Measurements from ENCODE around the gene BRF1.
A peak's percentile ranks its signal among the peaks of the same experiment; 100 is the strongest.

Gene BRF1

DNA sequence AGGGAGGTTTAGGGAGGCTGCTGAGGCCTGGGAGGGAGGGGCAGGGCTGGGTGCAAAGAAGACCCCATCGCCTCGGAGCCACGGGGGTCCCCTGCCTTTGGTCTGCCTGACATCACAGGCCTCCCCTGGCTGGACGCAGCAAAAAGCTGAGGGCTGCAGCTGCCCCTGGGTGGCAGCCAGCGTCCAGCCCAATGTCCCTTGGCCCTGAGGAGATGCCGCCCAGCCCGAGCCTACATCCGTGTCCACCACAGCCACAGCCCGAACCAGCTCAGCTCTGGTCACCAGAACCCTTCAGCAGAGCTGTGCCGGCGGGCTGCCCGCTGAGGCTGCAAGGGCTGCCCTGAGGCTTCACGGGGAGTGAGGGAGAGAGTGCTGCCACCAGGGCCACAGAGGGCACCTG is 121.6 kb downstream of the BRF1 start:
- peaks cover 51% of the 10 kb centered on the region for H3K4me1 ChIP-seq (ENCODE audit: insufficient read depth, low read length, poor library complexity, severe bottlenecking)
- no peaks in the 10 kb centered on the region for H3K9me2 ChIP-seq (replicated peaks; ENCODE audit: low read depth, low read length)
- H3K9ac ChIP-seq (ENCODE audit: low read depth, low read length, poor library complexity, severe bottlenecking): peak overlapping the region; percentile 70
- H3K9me3 ChIP-seq (ENCODE audit: insufficient read depth, low read depth, low read length): no peaks in the 10 kb centered on the region
- H3F3A ChIP-seq (ENCODE audit: low read depth): no peaks in the 10 kb centered on the region
- peaks cover under 1% of the 10 kb centered on the region for H4K20me1 ChIP-seq (ENCODE audit: insufficient read depth, low read length, poor library complexity, severe bottlenecking)
- H3K27me3 ChIP-seq (ENCODE audit: insufficient read depth, low read length, poor library complexity, severe bottlenecking): no peaks in the 10 kb centered on the region
- H2AFZ ChIP-seq (ENCODE audit: low read length): no peak overlapping the region
- no peak for TF ChIP-seq EZH2phosphoT487 (IDR thresholded peaks at IDR 0.05; ENCODE audit: borderline replicate concordance)
- TF ChIP-seq, protein P1, sequence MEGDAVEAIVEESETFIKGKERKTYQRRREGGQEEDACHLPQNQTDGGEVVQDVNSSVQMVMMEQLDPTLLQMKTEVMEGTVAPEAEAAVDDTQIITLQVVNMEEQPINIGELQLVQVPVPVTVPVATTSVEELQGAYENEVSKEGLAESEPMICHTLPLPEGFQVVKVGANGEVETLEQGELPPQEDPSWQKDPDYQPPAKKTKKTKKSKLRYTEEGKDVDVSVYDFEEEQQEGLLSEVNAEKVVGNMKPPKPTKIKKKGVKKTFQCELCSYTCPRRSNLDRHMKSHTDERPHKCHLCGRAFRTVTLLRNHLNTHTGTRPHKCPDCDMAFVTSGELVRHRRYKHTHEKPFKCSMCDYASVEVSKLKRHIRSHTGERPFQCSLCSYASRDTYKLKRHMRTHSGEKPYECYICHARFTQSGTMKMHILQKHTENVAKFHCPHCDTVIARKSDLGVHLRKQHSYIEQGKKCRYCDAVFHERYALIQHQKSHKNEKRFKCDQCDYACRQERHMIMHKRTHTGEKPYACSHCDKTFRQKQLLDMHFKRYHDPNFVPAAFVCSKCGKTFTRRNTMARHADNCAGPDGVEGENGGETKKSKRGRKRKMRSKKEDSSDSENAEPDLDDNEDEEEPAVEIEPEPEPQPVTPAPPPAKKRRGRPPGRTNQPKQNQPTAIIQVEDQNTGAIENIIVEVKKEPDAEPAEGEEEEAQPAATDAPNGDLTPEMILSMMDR (conservative IDR thresholded peaks at IDR 0.05; ENCODE audit: low read length): no peak
- H3K4me3 ChIP-seq (ENCODE audit: low read length, poor library complexity, severe bottlenecking): peak overlapping the region; percentile 81
- peak overlapping the region; percentile 77 for H3K4me2 ChIP-seq (ENCODE audit: low read depth, low read length, poor library complexity, severe bottlenecking)
- no peaks in the 10 kb centered on the region for H3K36me3 ChIP-seq (ENCODE audit: insufficient read depth, low read length)
- peaks cover 25% of the 10 kb centered on the region; the same call in 1 of the 2 replicates for H3K79me2 ChIP-seq (ENCODE audit: insufficient read depth, low read length)

DNA sequence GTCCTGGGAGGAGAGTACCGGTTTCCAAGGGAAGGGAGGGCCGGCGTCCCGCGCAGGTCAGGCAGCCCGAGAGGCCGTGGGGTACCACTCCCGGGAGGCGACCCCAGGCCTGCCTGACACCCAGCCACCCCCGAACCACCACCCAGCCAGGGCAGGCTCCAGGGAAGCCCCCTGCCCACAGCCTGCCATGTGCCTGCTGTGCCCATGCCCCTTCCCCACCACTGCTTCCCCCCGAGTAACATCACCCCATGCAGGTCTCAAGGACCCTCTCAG is 122.0 kb downstream of the BRF1 start:
- no peaks in the 10 kb centered on the region for H3K36me3 ChIP-seq (ENCODE audit: insufficient read depth, low read length)
- no peak overlapping the region for H2AFZ ChIP-seq (ENCODE audit: low read length)
- peaks cover 27% of the 10 kb centered on the region; the same call in 1 of the 2 replicates for H3K79me2 ChIP-seq (ENCODE audit: insufficient read depth, low read length)
- H3K27me3 ChIP-seq (ENCODE audit: insufficient read depth, low read length, poor library complexity, severe bottlenecking): no peaks in the 10 kb centered on the region
- H3F3A ChIP-seq (ENCODE audit: low read depth): no peaks in the 10 kb centered on the region
- no peaks in the 10 kb centered on the region for H3K9me3 ChIP-seq (ENCODE audit: insufficient read depth, low read depth, low read length)
- H3K4me3 ChIP-seq (ENCODE audit: low read length, poor library complexity, severe bottlenecking): no peak overlapping the region
- no peaks in the 10 kb centered on the region for H3K9me2 ChIP-seq (replicated peaks; ENCODE audit: low read depth, low read length)
- H3K4me1 ChIP-seq (ENCODE audit: insufficient read depth, low read length, poor library complexity, severe bottlenecking): peaks cover 55% of the 10 kb centered on the region
- H4K20me1 ChIP-seq (ENCODE audit: insufficient read depth, low read length, poor library complexity, severe bottlenecking): peaks cover 4% of the 10 kb centered on the region
- no peak overlapping the region for H3K4me2 ChIP-seq (ENCODE audit: low read depth, low read length, poor library complexity, severe bottlenecking)
- no peak for TF ChIP-seq EZH2phosphoT487 (IDR thresholded peaks at IDR 0.05; ENCODE audit: borderline replicate concordance)
- TF ChIP-seq, protein P1 (conservative IDR thresholded peaks at IDR 0.05; ENCODE audit: low read length): no peak
- no peak overlapping the region for H3K9ac ChIP-seq (ENCODE audit: low read depth, low read length, poor library complexity, severe bottlenecking)

DNA sequence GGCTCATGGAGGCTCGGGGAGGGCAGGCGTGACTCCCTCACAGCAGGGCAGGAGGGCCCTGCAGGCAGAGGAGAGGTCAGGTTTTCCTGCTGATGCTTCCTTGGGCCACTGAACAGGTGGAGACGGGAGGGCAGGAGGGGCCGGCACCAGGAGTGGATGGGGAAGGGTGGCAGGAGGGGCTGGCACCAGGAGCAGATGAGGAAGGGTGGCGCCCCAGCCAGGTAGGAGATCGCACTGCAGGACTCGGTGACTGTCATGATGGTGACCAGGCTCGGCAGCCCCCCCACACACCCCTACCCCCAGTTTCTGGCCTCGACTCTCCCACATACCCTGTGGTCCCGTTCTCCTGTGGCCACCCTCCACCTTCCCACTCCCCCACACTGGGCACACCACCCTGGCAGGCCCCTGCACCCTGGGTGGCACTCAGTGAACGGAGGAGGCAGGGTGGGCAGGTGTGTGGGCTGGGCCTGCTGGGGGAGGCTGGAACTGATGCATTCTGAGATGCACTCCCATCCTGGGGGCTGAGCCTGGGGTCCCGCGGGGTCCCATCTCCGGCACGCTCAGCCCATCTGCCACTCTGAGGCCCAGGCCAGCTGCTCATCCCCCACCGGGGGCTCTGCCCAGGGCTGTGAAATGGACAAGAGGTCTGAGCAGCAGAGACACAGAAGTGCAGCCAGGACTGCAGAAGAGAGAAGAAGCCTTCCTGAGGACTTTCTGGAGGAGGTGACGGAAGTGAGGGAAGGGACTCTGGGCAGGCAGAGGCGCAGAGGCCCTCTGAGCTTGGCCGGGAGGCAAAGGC is 122.5 kb downstream of the BRF1 start:
- H3K27me3 ChIP-seq (ENCODE audit: insufficient read depth, low read length, poor library complexity, severe bottlenecking): no peaks in the 10 kb centered on the region
- no peak overlapping the region for H3K4me3 ChIP-seq (ENCODE audit: low read length, poor library complexity, severe bottlenecking)
- peaks cover 60% of the 10 kb centered on the region for H3K4me1 ChIP-seq (ENCODE audit: insufficient read depth, low read length, poor library complexity, severe bottlenecking)
- H3K36me3 ChIP-seq (ENCODE audit: insufficient read depth, low read length): no peaks in the 10 kb centered on the region
- peaks cover 5% of the 10 kb centered on the region for H4K20me1 ChIP-seq (ENCODE audit: insufficient read depth, low read length, poor library complexity, severe bottlenecking)
- H3K9me3 ChIP-seq (ENCODE audit: insufficient read depth, low read depth, low read length): no peaks in the 10 kb centered on the region
- H3K9me2 ChIP-seq (replicated peaks; ENCODE audit: low read depth, low read length): no peaks in the 10 kb centered on the region
- TF ChIP-seq, protein P1 (conservative IDR thresholded peaks at IDR 0.05; ENCODE audit: low read length): peak; percentile 42
- TF ChIP-seq EZH2phosphoT487 (IDR thresholded peaks at IDR 0.05; ENCODE audit: borderline replicate concordance): no peak
- H3K79me2 ChIP-seq (ENCODE audit: insufficient read depth, low read length): peaks cover 31% of the 10 kb centered on the region; the same call in 1 of the 2 replicates
- H3K9ac ChIP-seq (ENCODE audit: low read depth, low read length, poor library complexity, severe bottlenecking): peak overlapping the region; percentile 24
- H2AFZ ChIP-seq (ENCODE audit: low read length): no peak overlapping the region
- H3F3A ChIP-seq (ENCODE audit: low read depth): no peaks in the 10 kb centered on the region
- H3K4me2 ChIP-seq (ENCODE audit: low read depth, low read length, poor library complexity, severe bottlenecking): peak overlapping the region; percentile 89
